NCI-H2196 (cell line): Measurements from ENCODE around the gene RARG.

Experiments
- DNase-seq: peaks from one replicate; lab custom pipeline; 2025; ENCODE audit not compliant: unreplicated experiment; lab: John Stamatoyannopoulos, UW

RARG gene

DNA sequence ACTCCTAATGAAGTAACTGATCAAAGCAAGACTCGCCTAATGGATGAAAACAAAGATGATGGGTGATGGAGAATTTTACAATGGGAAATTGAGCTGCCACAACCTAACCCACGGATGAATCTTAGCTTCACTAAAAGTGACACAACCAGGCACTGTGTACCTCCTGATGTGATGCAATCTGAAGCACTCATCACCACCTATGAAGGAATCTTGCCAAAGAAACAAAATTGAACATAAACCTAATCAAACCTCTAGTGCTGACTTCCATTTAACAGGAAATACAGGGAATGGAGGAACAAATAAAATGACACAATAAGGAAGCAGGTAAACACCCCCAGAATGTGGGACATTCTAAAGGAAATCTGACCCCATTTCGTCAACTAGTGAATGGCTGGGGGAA is 13.3 kb upstream of the RARG start:
- no peak for DNase-seq

- DNase-seq: no peak
These were observed 12.3 kb upstream of the RARG start for GRCh38 chr12:53244337-53244736.

GRCh38 chr12:53241623-53242412 is 9.8 kb upstream of the RARG start:
- DNase-seq: no peak

DNA sequence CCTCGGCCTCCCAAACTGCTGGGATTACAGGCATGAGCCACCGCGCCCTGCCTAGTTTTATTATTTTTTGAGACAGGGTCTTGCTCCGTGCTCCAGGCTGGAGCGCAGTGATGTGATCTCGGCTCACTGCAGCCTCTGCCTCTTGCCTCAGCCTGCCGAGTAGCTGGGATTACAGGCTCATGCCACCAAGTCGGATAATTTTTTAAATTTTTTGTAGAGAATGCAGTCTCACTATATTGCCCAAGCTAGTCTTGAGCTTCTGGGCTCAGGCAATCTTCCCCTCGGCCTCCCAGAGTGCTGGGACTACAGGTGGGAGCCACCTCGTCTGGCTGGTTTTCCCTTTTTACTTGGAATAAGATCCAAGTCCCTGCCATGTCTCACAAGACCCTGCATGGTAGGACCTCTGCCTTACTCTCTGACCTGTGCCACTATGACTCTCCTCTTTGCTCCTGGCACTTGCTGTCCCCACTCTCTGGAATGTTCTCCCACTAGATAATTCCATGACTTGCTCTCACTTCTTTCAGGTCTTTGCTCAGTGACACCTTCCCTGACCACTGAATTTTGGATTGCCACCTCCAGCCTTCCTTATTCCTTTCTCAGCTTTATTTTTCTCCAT is 7.7 kb upstream of the RARG start:
- DNase-seq: no peak

DNA sequence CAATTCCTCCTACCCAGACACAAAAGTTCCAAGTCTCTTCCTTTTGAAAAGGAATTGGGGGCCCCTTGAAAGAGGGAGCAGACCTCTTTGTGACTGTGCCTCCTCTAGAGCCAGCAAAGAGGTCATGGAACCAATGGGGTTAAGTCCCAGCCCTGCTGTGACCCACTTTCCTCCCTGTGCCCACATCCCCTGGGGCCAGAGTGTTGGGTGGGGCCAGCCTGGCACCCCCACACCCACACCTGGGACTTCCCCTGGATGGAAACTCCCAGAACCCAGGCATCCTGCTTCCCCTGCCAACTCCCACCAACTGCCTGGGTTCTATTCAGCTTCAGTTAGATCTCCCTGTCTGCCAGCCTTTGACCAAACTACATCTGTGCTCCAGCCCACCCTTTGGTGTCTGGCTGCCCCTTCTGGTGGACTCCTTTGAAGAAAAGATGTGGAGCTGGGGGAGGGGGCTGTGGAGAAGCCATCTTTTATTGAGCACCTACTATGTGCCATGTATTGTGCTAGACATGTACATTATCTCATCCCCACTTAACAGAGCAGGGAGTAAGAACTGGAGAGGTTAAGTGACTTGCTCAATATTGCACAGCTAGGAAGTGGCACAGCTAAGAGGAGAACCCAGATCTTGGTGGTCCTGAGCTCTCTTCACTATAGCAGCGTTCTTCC is 4.6 kb upstream of the RARG start:
- no peak for DNase-seq

DNA sequence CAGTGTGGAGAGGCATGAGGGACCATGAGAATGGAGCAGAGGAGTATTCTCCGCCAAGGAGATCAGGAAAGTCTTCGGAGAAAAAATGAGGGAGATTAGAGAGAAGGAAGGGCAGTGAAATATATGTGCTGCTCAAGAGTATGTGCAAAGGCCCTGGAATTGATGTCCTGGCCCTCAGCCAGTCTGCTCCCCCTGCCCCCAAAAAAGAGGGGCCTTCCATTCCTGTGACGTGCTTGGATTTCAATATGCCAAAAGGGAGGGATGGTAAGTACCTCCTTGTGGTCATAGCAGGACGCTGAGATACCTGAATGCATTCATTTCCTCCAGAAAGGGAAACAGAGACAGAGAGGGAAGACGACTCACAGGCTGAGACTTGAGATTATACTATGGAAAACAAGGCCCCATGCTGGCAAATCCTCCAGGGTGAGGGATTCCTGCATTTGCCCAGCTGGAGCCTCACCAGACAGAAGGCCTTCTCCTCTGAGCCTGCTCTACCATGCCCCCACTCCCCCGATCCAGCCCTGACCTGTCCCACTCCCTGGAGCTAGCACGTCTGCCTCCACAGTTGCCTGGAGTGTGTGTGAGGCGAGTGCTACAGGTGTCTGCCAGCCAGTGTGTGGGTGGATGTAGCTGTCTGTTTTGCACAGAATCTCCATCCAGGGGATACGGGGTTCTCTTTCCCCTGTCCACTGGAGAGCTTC is 3.9 kb upstream of the RARG start:
- DNase-seq: no peak

GRCh38 chr12:53235164-53235563 is 3.2 kb upstream of the RARG start:
- DNase-seq: no peak

- DNase-seq: no peak
These were observed 2.4 kb upstream of the RARG start for GRCh38 chr12:53234271-53234914.

GRCh38 chr12:53233671-53234121 is 1.7 kb upstream of the RARG start:
- no peak for DNase-seq

- DNase-seq: no peak
These were observed 845 bp upstream of the RARG start for GRCh38 chr12:53232646-53233461.

DNA sequence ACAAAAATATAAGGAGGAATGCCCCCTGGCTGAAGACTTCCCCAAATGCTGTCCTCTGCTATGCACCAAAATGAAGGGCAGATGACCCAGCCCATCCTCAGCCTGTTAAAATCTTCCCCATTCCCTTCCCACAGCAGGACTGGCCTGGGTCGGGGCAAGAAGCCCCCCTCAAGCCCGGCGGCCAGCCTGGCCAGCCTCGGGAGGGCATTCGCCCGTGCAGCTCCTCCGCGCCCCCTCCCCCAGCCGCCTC is 413 bp downstream of the RARG start:
- no peak for DNase-seq

DNA sequence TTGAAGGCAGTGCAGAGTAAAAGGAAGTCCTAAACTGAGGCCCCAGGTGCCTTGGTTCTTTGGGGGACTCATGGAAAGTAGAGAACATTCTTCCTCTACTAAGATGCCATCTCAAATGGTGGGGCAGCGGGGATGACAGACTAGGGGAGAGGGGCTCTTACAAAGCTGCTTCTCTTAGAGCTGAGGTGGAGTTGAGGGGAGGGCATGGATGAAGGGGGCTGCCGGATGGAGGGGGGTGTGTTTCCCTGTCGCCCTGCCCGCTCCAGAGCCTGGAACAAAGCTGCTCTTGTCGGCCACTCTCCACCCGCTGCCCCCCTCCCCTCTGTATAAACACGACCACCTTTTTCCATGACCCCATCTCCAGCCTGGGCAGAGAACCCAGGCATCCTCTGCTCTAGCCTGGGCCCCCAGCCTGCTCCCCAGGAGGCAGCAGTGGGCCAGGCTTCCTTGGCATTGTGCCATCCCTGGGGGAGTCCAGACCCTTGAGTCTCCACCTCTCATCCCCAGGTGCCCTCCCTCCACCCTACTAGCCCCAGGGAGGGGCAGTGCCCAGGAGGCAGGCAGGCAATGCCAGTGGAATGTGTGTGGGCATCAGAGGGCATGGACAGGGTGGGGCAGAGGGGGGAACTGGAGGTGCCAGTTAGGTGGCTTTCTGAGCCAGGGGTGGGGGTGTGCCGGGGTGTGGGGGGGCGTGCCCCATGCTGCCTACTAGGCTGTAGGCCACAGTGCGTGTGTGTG is 1.7 kb downstream of the RARG start:
- DNase-seq: no peak

- DNase-seq: no peak
These were observed 2.6 kb downstream of the RARG start for GRCh38 chr12:53229454-53229853.

DNA sequence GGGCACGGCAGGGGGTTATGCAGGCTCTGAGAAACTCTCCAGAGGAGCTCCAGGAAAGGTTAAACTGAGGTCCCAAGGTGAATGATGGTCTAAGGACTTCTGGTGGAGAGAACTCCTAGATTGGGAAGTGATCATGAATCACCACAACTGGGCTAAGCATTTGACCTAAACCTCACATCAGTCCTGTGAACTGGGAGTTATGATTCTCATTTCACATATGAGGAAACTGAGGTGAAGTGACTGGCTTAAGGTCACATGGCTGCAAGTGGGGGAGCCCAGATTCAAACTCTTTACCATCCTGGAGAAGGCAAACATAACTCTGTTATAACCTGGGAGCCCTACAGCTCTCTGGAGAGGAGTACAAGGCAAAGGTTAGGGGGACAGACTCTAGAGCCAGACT is 4.2 kb downstream of the RARG start:
- DNase-seq: no peak

- DNase-seq: no peak
These were observed 4.7 kb downstream of the RARG start for GRCh38 chr12:53227341-53227740.

GRCh38 chr12:53226815-53227214 is 5.2 kb downstream of the RARG start:
- DNase-seq: no peak

GRCh38 chr12:53225635-53226424 is 6.2 kb downstream of the RARG start:
- DNase-seq: no peak

DNA sequence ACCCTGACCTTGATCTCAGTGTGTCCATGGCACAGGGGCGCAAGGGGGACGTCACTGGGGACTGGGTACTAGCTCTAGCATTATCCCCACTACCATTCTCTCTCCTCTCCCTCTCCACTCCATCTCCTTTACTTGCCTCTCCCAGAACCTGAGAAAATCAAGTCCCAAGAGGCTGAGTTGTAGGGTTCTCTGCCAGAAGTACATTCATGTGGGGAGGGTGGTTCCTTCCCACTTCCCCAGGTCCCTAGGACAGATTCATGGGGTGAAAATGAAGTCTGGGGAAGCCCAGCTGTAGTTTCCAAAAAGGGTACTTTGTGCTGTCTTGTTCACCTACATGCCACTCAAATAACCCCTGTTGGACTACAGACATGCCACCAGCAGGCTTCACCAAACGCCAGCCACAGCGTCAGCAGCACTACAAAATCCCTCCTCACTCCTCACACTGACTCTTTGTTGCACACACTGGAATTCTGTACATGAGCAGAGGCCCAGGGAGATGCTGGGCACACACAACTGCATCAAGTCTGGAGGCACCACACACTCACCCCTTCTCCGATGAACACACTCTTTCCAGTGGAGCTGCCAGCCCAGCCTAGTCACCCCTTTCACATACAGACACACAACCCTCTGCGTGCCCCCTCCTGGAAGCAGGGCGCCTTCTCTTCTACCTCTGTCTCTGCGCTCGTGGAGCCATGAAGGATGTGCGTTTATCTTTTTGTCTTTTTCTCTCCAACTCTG is 6.9 kb downstream of the RARG start:
- no peak for DNase-seq
